ENCODE data around the gene IFITM1. TPM values are rescaled to one million over a fixed set of nuclear protein-coding genes. Genes with fewer than 3 reads are reported as not detected.

The IFITM1 gene
- polyA plus RNA-seq, 1 donor from 2014 or later, result 0.35 TPM

DNA sequence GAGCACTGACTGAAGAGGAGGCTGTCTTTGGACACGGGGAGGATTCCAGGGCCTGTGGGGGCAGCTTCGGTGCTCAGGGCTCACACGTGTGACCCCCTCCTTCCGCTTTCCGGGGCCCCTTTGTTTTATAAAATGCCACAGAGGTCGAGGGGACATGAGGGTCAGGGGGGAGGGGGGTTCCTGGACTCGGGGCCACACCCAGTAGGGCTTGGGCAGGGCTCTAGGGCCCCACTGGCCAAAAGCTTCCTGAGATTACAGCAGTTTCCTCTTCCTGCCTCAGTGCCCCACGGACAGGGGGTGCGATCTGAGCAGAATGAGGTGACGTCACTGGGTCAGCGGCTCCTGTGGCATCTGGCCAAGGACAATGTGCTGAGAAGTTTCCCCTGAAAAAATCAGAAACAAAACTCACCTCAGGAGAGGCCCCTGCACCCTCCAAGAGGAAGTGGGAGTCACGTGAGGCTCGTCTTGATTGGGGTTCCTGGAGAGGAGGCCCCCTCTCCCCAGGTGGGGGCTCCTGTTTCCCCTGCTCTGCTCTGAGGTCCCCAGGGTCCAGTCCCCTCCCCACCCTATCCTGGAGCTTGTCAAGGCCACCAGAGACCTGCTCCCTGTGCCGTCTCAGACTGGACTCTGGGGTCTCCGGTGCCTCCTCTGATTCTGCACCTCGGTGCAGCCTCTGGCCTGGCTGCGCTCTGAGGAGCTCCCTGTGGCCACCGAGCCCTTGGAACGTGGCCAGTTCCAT, 13.2 kb downstream of the IFITM1 start:
- no peaks in the 10 kb centered on the region for H4K20me1 ChIP-seq (ENCODE audit: insufficient read depth)
- TF ChIP-seq EZH2 (IDR thresholded peaks at IDR 0.05; ENCODE audit: borderline replicate concordance, insufficient read depth, low read length, poor library complexity, severe bottlenecking), result no peak
- H3K27ac ChIP-seq (ENCODE audit: low read length), result no peak overlapping the region
- H3F3A ChIP-seq (ENCODE audit: insufficient read depth, low read length, poor library complexity, severe bottlenecking), result no peaks in the 10 kb centered on the region
- no peaks in the 10 kb centered on the region for H3K27me3 ChIP-seq (ENCODE audit: insufficient read depth, low read depth, low read length)
- no peaks in the 10 kb centered on the region for H3K9me2 ChIP-seq (ENCODE audit: insufficient read depth, low read length)
- no peaks in the 10 kb centered on the region for H3K79me2 ChIP-seq (replicated peaks; ENCODE audit: insufficient read depth, low read length)
- H3K4me3 ChIP-seq (ENCODE audit: low read length), result no peak overlapping the region
- H3K9ac ChIP-seq (ENCODE audit: low read length), result no peak overlapping the region
- H2AFZ ChIP-seq (ENCODE audit: low read depth, low read length), result no peak overlapping the region
- H3K9me3 ChIP-seq (ENCODE audit: low read length), result no peaks in the 10 kb centered on the region
- no peak overlapping the region for H3K4me2 ChIP-seq (ENCODE audit: low read length)
- no peaks in the 10 kb centered on the region for H3K36me3 ChIP-seq (ENCODE audit: insufficient read depth, low read length)

GRCh38 chr11:327581-327923, 13.7 kb downstream of the IFITM1 start:
- Histone ChIP-seq H3K27me3 (ENCODE audit: insufficient read depth, low read depth, low read length) (no peaks in the 10 kb centered on the region), H3K4me2 (ENCODE audit: low read length) (no peak overlapping the region), H3F3A (ENCODE audit: insufficient read depth, low read length, poor library complexity, severe bottlenecking) (no peaks in the 10 kb centered on the region), H3K27ac (ENCODE audit: low read length) (no peak overlapping the region), H3K36me3 (ENCODE audit: insufficient read depth, low read length) (no peaks in the 10 kb centered on the region), H4K20me1 (ENCODE audit: insufficient read depth) (no peaks in the 10 kb centered on the region), H3K9ac (ENCODE audit: low read length) (no peak overlapping the region), H3K4me3 (ENCODE audit: low read length) (no peak overlapping the region), H3K9me3 (ENCODE audit: low read length) (no peaks in the 10 kb centered on the region), H3K79me2 (replicated peaks; ENCODE audit: insufficient read depth, low read length) (no peaks in the 10 kb centered on the region), H2AFZ (ENCODE audit: low read depth, low read length) (no peak overlapping the region), H3K9me2 (ENCODE audit: insufficient read depth, low read length) (no peaks in the 10 kb centered on the region)
- TF ChIP-seq, protein P1, sequence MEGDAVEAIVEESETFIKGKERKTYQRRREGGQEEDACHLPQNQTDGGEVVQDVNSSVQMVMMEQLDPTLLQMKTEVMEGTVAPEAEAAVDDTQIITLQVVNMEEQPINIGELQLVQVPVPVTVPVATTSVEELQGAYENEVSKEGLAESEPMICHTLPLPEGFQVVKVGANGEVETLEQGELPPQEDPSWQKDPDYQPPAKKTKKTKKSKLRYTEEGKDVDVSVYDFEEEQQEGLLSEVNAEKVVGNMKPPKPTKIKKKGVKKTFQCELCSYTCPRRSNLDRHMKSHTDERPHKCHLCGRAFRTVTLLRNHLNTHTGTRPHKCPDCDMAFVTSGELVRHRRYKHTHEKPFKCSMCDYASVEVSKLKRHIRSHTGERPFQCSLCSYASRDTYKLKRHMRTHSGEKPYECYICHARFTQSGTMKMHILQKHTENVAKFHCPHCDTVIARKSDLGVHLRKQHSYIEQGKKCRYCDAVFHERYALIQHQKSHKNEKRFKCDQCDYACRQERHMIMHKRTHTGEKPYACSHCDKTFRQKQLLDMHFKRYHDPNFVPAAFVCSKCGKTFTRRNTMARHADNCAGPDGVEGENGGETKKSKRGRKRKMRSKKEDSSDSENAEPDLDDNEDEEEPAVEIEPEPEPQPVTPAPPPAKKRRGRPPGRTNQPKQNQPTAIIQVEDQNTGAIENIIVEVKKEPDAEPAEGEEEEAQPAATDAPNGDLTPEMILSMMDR (IDR thresholded peaks at IDR 0.05; ENCODE audit: poor library complexity, severe bottlenecking), result no peak
- no peak for TF ChIP-seq EP300 (conservative IDR thresholded peaks at IDR 0.05; ENCODE audit: poor library complexity, severe bottlenecking)
- TF ChIP-seq RAD21 (conservative IDR thresholded peaks at IDR 0.05), result no peak
- TF ChIP-seq REST (IDR thresholded peaks at IDR 0.05; ENCODE audit: borderline replicate concordance), result no peak
- no peak for TF ChIP-seq TAF1 (IDR thresholded peaks at IDR 0.05; ENCODE audit: low read depth)
- TF ChIP-seq SMC3 (conservative IDR thresholded peaks at IDR 0.05; ENCODE audit: poor library complexity), result no peak

DNA sequence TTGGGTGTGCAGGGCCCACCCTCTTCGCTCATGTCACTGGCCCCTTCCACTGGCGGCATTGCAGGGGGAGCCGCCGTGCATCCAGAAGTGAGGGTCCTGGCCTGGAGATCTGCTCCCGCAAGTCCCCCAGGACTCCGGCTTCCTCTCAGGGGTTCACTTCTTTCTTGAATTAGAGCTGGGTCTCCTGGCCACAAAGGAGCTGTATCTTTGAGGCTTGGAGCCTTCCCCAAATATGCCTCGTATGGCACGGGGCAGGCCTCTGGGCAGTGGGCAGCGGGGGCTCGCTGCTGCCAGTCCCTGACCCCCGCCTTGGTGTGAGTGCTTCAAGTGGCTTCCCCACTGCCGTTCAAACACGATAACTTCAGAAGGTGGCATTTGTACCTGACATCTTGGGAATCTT, 14.2 kb downstream of the IFITM1 start:
- no peaks in the 10 kb centered on the region for H3K9me3 ChIP-seq (ENCODE audit: low read length)
- H3K79me2 ChIP-seq (replicated peaks; ENCODE audit: insufficient read depth, low read length), result no peaks in the 10 kb centered on the region
- H3K4me2 ChIP-seq (ENCODE audit: low read length), result no peak overlapping the region
- no peaks in the 10 kb centered on the region for H3K9me2 ChIP-seq (ENCODE audit: insufficient read depth, low read length)
- no peaks in the 10 kb centered on the region for H3F3A ChIP-seq (ENCODE audit: insufficient read depth, low read length, poor library complexity, severe bottlenecking)
- no peaks in the 10 kb centered on the region for H3K36me3 ChIP-seq (ENCODE audit: insufficient read depth, low read length)
- H2AFZ ChIP-seq (ENCODE audit: low read depth, low read length), result no peak overlapping the region
- no peaks in the 10 kb centered on the region for H3K27me3 ChIP-seq (ENCODE audit: insufficient read depth, low read depth, low read length)
- H3K4me3 ChIP-seq (ENCODE audit: low read length), result no peak overlapping the region
- H4K20me1 ChIP-seq (ENCODE audit: insufficient read depth), result no peaks in the 10 kb centered on the region
- no peak overlapping the region for H3K9ac ChIP-seq (ENCODE audit: low read length)
- TF ChIP-seq EZH2 (IDR thresholded peaks at IDR 0.05; ENCODE audit: borderline replicate concordance, insufficient read depth, low read length, poor library complexity, severe bottlenecking) (no peak), TAF1 (IDR thresholded peaks at IDR 0.05; ENCODE audit: low read depth) (no peak), REST (IDR thresholded peaks at IDR 0.05; ENCODE audit: borderline replicate concordance) (no peak), RAD21 (conservative IDR thresholded peaks at IDR 0.05) (no peak), EP300 (conservative IDR thresholded peaks at IDR 0.05; ENCODE audit: poor library complexity, severe bottlenecking) (no peak), MXI1 (conservative IDR thresholded peaks at IDR 0.05; ENCODE audit: poor library complexity, severe bottlenecking) (no peak), POLR2AphosphoS5 (IDR thresholded peaks at IDR 0.05) (no peak), SMC3 (conservative IDR thresholded peaks at IDR 0.05; ENCODE audit: poor library complexity) (no peak)
- TF ChIP-seq, protein P1 (IDR thresholded peaks at IDR 0.05; ENCODE audit: poor library complexity, severe bottlenecking), result no peak
- H3K27ac ChIP-seq (ENCODE audit: low read length), result no peak overlapping the region

Data from neural cell (in vitro differentiated cells).